HCT116 (cell line): Measurements from ENCODE around the gene RGS10. TPM values are rescaled to one million over a fixed set of nuclear protein-coding genes. Genes with fewer than 3 reads are reported as not detected.

Experiments used
- ATAC-seq: fragments of 200-7000 bp; cut with Tn5 transposase; 2 replicates; pipeline ENCODE4 v1.9.1; 2020; ENCODE audit warnings: mild to moderate bottlenecking, moderate library complexity
- BruUV-seq: library from RNA; stranded (reverse); fragments of 400-500 nt; replicated peaks from 2 replicates; lab custom pipeline; 2021; lab: Mats Ljungman, UMichigan
- CTCF ChIA-PET: fragments of 300-600 bp; sonication (Branson Sonifier 250); formaldehyde crosslinking; loops from one replicate; lab custom pipeline; 2021; ENCODE audit warnings: antibody characterized with exemption; lab: Charles Lee
- POLR2A ChIA-PET: fragments of 300-600, 350-600 bp; sonication (Branson Sonifier 250); formaldehyde crosslinking; loops from one replicate; lab custom pipeline; 2021; ENCODE audit warnings: antibody characterized with exemption; lab: Charles Lee
- RAD21 ChIA-PET, 2 experiments: fragments of 300-600 bp; sonication (Branson Sonifier 250); formaldehyde crosslinking; loops; one replicate each; lab custom pipeline; 2023; ENCODE audit warnings: low total read pairs in 2 of 2; ENCODE audit not compliant: uncharacterized antibody in 2 of 2, unreplicated experiment in 2 of 2, low non-redundant PET in 1 of 2; lab: Charles Lee
- DNase-seq: peaks from one replicate; pipeline ENCODE4 v3.0.0-alpha.2; 2010; ENCODE audit warnings: low read depth, low spot score
- H2AFZ ChIP-seq: fragments of 200-600 bp; shearing (Covaris generic), sonication (generic); 2 replicates; pipeline ENCODE4 v1.6.1; 2017; ENCODE audit warnings: low read depth, mixed run types, mixed read lengths, antibody characterized with exemption, low read length; ENCODE audit not compliant: poor library complexity, severe bottlenecking
- H3K27ac ChIP-seq: 2 replicates; pipeline ENCODE4 v1.5.1; 2012; ENCODE audit warnings: low read depth, low read length
- H3K27me3 ChIP-seq: fragments of 200-600 bp; sonication (generic); 2 replicates; pipeline ENCODE4 v1.6.1; 2016; ENCODE audit warnings: mixed run types, low read length, mixed read lengths; ENCODE audit not compliant: insufficient read depth
- H3K36me3 ChIP-seq, 2 experiments: fragments of 200-500 bp in 1 of 2; fragments of 200-600 bp in 1 of 2; sonication (Bioruptor generic) in 1 of 2; sonication (generic) in 1 of 2; 2 replicates each; pipeline versions ENCODE4 v1.5.1 to v1.6.1; 2014 to 2016; ENCODE audit warnings: low read length in 2 of 2, inconsistent platforms in 1 of 2, mixed read lengths in 1 of 2, mixed run types in 1 of 2; ENCODE audit not compliant: insufficient read depth in 2 of 2, control insufficient read depth in 1 of 2
- H3K4me1 ChIP-seq, 2 experiments: fragments of 200-600 bp in 1 of 2; sonication (generic) in 1 of 2; 2 replicates each; pipeline versions ENCODE4 v1.5.1 to v1.6.1; 2012 to 2017; ENCODE audit warnings: low read length in 2 of 2, inconsistent platforms in 1 of 2, mild to moderate bottlenecking in 1 of 2, mixed read lengths in 1 of 2, mixed run types in 1 of 2, moderate library complexity in 1 of 2; ENCODE audit not compliant: insufficient read depth in 2 of 2, control insufficient read depth in 1 of 2
- H3K4me2 ChIP-seq: fragments of 200-600 bp; sonication (generic); 2 replicates; pipeline ENCODE4 v1.6.1; 2017; ENCODE audit warnings: mixed run types, low read length, mixed read lengths
- H3K4me3 ChIP-seq, 2 experiments: fragments of 200-600 bp in 1 of 2; sonication (generic) in 1 of 2; replicated peaks in 1 of 2; 2 replicates each; pipeline ENCODE4 v1.5.1; 2011 to 2016; ENCODE audit warnings: low read length in 2 of 2, control low read depth in 1 of 2, low read depth in 1 of 2, mild to moderate bottlenecking in 1 of 2, mixed read lengths in 1 of 2, mixed run types in 1 of 2
- H3K79me2 ChIP-seq: fragments of 200-600 bp; sonication (generic); 2 replicates; pipeline ENCODE4 v1.6.1; 2017; ENCODE audit warnings: mild to moderate bottlenecking, mixed run types, low read length, moderate library complexity, mixed read lengths; ENCODE audit not compliant: insufficient read depth
- H3K9ac ChIP-seq: fragments of 200-600 bp; sonication (generic); 2 replicates; pipeline ENCODE4 v1.6.1; 2016; ENCODE audit warnings: low read length, mixed read lengths
- H3K9me2 ChIP-seq: fragments of 200-600 bp; sonication (generic), shearing (Covaris generic); 2 replicates; pipeline ENCODE4 v1.6.1; 2017; ENCODE audit warnings: mixed run types, mild to moderate bottlenecking, moderate library complexity; ENCODE audit not compliant: insufficient read depth
- H3K9me3 ChIP-seq, 2 experiments: fragments of 200-500 bp in 1 of 2; fragments of 200-600 bp in 1 of 2; sonication (Bioruptor generic) in 1 of 2; sonication (generic) in 1 of 2; 2 replicates each; pipeline ENCODE4 v1.6.1; 2014 to 2017; ENCODE audit warnings: low read length in 2 of 2, mixed read lengths in 2 of 2, inconsistent platforms in 1 of 2, low read depth in 1 of 2, mild to moderate bottlenecking in 1 of 2, mixed run types in 1 of 2, moderate library complexity in 1 of 2; ENCODE audit not compliant: control insufficient read depth in 1 of 2, insufficient read depth in 1 of 2
- H4K20me1 ChIP-seq: fragments of 200-600 bp; sonication (generic), shearing (Covaris generic); 2 replicates; pipeline ENCODE4 v1.6.1; 2017; ENCODE audit warnings: mixed run types, mild to moderate bottlenecking, moderate library complexity; ENCODE audit not compliant: insufficient read depth
- EGR1 ChIP-seq: IDR thresholded peaks from 2 replicates; pipeline ENCODE4 v1.6.1; 2012; ENCODE audit warnings: low read depth
- EZH2 ChIP-seq: fragments of 200-600 bp; sonication (generic); IDR thresholded peaks from 2 replicates; pipeline ENCODE4 v1.6.1; 2017; ENCODE audit warnings: antibody characterized with exemption, mixed run types
- POLR2AphosphoS5 ChIP-seq: IDR thresholded peaks from 2 replicates; pipeline ENCODE4 v1.6.1; 2011; ENCODE audit warnings: mild to moderate bottlenecking, low read depth, low read length, moderate library complexity
- RAD21 ChIP-seq: IDR thresholded peaks from 2 replicates; pipeline ENCODE4 v1.6.1; 2012; ENCODE audit warnings: low read depth, mild to moderate bottlenecking
- SP1 ChIP-seq: IDR thresholded peaks from 2 replicates; pipeline ENCODE4 v1.6.1; 2012; ENCODE audit warnings: low read depth
- intact Hi-C: fragments of 100-400 bp; cut with micrococcal nuclease; formaldehyde crosslinking; loops from 2 replicates; pipeline ENCODE4 v1.10.0; 2022
- total RNA-seq: library from RNA; stranded (reverse); gene quantifications from one replicate; pipeline ENCODE4 v1.2.1, GENCODE V29; 2021; ENCODE audit not compliant: unreplicated experiment
- TF ChIP-seq, protein P1 (sequence below): IDR thresholded peaks from 2 replicates; pipeline ENCODE4 v1.6.1; 2011; ENCODE audit warnings: mild to moderate bottlenecking, low read length, moderate library complexity; ENCODE audit not compliant: insufficient replicate concordance; ENCODE audit errors: extremely low read depth

The RGS10 gene
- total RNA-seq, 1 experiment from 2014 or later, result 96.7 TPM

DNA sequence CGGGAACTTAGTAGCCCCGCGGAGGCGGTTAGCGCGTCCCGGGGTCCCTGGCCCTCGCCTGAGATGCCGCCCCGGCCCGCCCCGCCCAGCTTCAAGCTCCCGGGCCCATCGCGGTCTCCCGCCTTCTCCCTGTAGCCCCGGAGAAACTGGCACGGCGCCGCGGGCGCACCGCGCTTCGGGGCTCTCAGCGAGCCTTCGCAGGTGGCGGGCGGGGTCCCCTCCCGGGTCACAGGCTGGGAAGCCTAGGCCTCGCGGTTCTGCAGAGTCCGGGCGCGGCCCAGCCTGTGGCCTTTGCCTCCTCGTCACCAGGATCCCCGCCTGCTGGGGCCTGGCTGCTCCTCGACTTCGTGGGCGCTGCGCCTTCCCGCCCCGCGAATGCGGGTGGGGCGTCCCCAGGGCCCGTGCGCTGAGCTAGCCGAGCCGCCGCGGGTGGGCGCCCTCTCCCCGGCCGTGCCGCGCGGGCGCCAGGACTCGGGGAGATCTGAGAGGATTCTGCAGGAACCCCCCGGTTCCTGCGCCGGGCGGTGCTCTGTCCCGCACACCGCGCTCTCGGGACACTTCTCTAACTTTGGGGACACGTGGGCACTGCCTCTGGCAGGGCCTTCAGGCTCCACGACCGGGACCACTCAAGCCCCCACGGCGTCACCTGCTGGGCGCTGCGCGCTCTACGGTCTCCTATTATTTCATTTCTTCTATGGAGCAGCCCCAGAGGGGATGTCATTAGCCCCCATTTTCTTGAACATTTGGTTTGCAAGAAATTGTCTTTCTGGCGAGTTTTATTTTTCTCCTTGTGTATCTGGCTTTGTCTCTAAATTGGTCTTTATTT, 682 bp upstream of the RGS10 start (continued):
- TF ChIP-seq SP1 (no peak), POLR2AphosphoS5 (peak; percentile 1; the same call in 1 of the 2 replicates)

DNA sequence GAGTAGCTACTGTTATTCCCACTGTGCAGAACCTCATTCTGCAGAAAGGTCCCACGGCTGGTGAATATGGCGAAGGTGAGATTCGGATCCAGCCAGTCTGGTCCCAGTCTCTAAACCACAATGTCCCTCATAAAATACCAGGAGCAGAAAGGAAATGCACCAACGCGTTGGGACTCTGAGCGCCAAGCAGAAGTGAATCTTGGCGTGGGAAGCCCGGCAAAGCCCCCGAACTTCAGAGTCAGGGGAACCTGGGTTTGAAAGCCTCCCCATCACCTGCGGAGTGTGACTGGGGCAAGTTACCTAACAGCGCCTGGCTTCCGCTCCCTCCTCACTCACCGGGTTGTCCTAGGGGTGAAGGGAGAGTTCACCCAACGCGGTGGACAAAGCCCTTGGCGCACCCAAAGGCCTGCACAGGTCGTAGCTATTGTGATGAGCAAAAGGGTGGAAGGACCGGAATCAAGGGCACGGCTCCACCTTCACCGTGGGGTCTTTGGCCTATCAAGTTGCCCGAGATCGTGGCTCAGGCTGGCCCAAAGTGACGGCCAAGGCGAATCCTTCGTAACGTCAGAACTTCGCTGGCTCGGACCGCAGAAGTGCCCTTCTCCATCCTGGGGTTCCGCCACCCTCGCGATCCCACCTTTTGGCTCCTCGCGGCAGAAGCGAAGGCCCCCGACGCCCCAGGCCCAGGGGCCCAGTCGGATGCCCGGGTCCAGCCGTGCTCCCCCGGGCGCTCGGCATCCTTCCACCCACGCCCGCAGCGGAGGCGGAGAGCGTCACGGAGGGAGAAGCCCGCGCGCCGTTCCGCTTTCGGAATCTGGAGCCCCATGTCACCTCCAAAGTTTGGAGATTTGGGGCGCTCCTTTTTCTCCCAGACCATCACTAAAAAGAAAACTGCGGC, 811 bp downstream of the RGS10 start:
- BruUV-seq, result no TSS peak

More for the DNA sequence above, 811 bp downstream of the RGS10 start:
- Histone ChIP-seq H3K79me2 (peaks cover 56% of the 10 kb centered on the region), H3K9me3 (no peaks in the 10 kb centered on the region), H3K27me3 (no peaks in the 10 kb centered on the region), H3K27ac (peak overlapping the region; percentile 87; the same call in 1 of the 2 replicates)
- no peak for DNase-seq
- TF ChIP-seq EZH2 (no peak), EGR1 (peak; percentile 67), RAD21 (no peak)
- TF ChIP-seq, protein P1, sequence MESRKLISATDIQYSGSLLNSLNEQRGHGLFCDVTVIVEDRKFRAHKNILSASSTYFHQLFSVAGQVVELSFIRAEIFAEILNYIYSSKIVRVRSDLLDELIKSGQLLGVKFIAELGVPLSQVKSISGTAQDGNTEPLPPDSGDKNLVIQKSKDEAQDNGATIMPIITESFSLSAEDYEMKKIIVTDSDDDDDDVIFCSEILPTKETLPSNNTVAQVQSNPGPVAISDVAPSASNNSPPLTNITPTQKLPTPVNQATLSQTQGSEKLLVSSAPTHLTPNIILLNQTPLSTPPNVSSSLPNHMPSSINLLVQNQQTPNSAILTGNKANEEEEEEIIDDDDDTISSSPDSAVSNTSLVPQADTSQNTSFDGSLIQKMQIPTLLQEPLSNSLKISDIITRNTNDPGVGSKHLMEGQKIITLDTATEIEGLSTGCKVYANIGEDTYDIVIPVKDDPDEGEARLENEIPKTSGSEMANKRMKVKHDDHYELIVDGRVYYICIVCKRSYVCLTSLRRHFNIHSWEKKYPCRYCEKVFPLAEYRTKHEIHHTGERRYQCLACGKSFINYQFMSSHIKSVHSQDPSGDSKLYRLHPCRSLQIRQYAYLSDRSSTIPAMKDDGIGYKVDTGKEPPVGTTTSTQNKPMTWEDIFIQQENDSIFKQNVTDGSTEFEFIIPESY, result no peak
- TF ChIP-seq, all 23 proteins: peak for 1
- Histone ChIP-seq H3K4me1 (peaks cover 25 to 51% of the 10 kb centered on the region in 2 experiments), H3K9ac (peak overlapping the region; percentile 78), H3K4me2 (peak overlapping the region; percentile 89), H4K20me1 (no peaks in the 10 kb centered on the region), H2AFZ (no peak overlapping the region), H3K9me2 (no peaks in the 10 kb centered on the region), H3K36me3 (no peaks in the 10 kb centered on the region), H3K4me3 (peak overlapping the region; percentile 79)
- POLR2A ChIA-PET, result interaction anchor here (0.6 to 1.7 kb wide), 10 partner anchors 7 to 335 kb away, joined by 3 to 9 read pairs (median 3); partner anchors contain the start of gene GRK5
- CTCF ChIA-PET, result interaction anchor here (1.0 to 2.8 kb wide), 8 partner anchors 12 to 344 kb away, joined by 3 to 17 read pairs (median 4); partner anchors contain the start of genes GRK5 and TIAL1
- ATAC-seq, result no peak
- RAD21 ChIA-PET, result interaction anchor here in 1 of 2 experiments (1.6 kb wide), 1 partner anchor 342 kb away, joined by 5 read pairs; no protein-coding TSS in a partner anchor
- intact Hi-C loops, result loop anchor here (2.0 kb wide), 2 partner anchors 19 to 343 kb away; no protein-coding TSS in a partner anchor
